ENCODE measurements around the gene GPATCH3.
A peak's percentile ranks its signal among the peaks of the same experiment; 100 is the strongest.
"Not testable (repeated sequence)": the region's sequence is repeated elsewhere in the genome, so short reads cannot be mapped to it uniquely, and the experiment has no call there.

Gene GPATCH3

DNA sequence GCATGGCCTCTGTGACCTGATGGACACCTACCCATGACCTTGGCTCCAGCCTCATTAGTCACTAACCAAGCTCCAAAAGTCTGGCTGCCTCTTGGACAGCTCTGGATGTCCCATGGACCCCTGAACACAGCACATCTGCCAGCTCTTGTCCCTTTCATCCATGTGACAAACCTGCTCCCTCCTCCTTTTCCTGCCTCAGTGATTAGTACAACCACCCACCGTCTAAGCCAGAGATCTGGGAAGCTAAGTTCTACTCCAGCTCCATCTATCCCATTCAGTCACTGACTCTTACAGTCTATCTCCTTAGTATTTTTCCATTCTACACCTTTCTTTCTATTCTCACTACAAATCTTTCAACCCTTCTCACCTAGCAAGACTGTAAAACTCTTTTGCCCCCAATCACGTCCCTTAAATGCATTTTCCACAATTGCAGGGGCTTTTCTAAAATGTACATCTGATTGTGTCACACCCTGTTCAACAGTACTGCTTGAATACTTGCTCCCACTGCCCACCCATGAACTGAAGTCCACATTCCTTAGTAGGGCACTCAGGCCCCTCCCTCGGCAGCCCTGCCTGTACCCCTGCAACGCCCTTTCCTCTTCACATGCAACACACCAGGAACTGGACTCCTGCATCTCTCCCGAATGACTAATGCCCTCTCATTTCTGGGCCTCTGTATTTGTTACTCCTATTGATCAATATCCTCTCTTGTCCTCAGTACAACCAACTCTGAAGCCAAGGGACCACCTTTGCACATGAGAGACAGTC is 17.4 kb downstream of the GPATCH3 start:
- TF ChIP-seq, protein P1, sequence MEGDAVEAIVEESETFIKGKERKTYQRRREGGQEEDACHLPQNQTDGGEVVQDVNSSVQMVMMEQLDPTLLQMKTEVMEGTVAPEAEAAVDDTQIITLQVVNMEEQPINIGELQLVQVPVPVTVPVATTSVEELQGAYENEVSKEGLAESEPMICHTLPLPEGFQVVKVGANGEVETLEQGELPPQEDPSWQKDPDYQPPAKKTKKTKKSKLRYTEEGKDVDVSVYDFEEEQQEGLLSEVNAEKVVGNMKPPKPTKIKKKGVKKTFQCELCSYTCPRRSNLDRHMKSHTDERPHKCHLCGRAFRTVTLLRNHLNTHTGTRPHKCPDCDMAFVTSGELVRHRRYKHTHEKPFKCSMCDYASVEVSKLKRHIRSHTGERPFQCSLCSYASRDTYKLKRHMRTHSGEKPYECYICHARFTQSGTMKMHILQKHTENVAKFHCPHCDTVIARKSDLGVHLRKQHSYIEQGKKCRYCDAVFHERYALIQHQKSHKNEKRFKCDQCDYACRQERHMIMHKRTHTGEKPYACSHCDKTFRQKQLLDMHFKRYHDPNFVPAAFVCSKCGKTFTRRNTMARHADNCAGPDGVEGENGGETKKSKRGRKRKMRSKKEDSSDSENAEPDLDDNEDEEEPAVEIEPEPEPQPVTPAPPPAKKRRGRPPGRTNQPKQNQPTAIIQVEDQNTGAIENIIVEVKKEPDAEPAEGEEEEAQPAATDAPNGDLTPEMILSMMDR (IDR thresholded peaks at IDR 0.05; ENCODE audit: low read depth, low read length): no peak
- no peak for DNase-seq (ENCODE audit: extremely low read depth, low read depth)

DNA sequence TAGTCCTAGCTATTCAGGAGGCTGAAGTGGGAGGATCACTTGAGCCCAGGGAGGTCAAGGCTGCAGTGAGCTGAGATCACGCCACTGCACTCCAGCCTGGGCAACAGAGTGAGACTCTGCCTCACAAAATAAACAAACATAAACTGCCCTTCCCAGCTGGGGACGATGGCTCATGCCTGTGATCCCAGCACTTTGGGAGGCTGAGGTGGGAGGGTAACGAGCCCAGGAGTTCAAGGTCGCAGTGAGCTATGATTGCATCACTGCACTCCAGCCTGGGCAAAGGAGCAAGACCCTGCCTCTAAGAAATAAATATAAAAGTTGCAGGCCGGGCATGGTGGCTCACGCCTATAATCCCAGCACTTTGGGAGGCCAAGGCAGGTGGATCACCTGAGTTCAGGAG is 18.7 kb downstream of the GPATCH3 start:
- not testable (repeated sequence) for DNase-seq (ENCODE audit: extremely low read depth, low read depth)

DNA sequence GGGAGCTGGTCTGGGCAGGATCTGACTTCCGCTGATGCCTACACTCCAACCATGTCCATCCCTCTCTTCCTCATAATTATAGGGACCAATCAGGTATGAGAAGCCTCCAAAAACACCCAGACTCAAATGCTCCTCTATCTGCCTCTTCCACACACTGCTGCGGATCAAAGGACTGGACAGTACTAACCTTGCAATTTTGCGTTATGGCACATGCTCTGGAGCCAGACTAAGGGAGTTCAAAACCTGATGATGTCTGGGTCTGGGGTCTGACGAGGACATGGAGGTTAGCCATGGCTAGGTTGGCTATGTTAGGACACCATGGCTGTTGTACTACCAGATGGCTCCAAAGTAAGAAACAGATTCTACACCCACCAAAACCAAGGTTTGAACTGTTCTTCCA is 20.5 kb downstream of the GPATCH3 start:
- TF ChIP-seq, protein P1 (IDR thresholded peaks at IDR 0.05; ENCODE audit: low read depth, low read length): no peak
- DNase-seq (ENCODE audit: extremely low read depth, low read depth): no peak

DNA sequence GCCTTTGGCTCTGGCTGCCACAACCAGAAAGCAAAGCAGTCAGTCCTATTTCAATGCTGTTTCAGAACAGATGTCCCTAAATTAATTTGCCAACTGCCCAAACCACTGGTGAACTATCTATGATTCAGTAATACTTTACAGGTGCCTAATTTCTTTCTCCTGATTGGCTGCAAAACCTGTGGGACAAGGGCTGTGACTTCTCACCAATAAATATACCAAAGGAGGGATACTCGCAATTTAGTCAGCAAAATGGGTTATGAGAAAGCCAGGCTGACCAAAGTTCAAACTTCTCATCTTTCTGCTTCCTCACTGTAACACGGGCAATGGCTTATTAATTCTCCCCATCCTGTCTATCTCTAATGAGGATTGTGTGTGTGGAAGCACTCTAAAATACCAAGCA is 22.9 kb downstream of the GPATCH3 start:
- TF ChIP-seq, protein P1 (IDR thresholded peaks at IDR 0.05; ENCODE audit: low read depth, low read length): no peak
- DNase-seq (ENCODE audit: extremely low read depth, low read depth): no peak

DNA sequence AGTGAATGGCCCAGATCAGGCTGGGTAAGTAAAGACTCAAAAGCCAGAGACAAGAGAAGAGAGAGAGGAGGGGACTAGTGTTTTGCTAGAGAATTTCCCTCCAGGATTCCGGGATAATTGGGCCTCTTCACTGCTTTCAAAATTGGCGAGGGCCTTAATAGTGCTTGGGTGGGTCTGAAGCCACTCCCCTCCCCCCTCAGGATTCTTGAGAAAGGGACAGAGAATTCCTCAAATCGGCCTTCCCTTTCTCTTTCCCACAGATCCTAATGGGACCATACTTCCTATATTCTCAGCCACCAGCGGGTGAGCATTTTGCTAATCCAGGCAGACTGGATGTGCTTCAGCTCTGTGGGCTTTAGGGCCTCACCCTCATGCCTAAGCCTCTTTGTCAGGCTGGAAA is 25.4 kb downstream of the GPATCH3 start:
- TF ChIP-seq, protein P1 (IDR thresholded peaks at IDR 0.05; ENCODE audit: low read depth, low read length): no peak

DNA sequence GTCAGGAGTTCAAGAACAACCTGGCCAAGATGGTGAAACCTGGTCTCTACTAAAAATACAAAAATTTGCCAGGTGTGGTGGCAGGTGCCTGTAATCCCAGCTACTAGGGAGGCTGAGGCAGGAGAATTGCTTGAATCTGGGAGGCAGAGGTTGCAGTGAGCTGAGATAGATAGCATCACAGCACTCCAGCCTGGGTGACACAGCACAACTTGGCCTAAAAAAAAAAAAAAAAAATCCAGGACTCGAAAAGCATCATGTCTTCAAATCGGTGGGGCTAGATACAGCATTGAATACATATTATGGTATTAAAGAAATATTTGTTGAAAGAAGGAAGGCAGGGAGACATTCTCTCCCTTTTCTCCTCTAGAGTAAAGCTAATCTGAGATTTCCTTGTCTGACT is 27.2 kb downstream of the GPATCH3 start:
- DNase-seq (ENCODE audit: extremely low read depth, low read depth): not testable (repeated sequence)

More for the DNA sequence above, 25.4 kb downstream of the GPATCH3 start:
- DNase-seq (ENCODE audit: extremely low read depth, low read depth): no peak

DNA sequence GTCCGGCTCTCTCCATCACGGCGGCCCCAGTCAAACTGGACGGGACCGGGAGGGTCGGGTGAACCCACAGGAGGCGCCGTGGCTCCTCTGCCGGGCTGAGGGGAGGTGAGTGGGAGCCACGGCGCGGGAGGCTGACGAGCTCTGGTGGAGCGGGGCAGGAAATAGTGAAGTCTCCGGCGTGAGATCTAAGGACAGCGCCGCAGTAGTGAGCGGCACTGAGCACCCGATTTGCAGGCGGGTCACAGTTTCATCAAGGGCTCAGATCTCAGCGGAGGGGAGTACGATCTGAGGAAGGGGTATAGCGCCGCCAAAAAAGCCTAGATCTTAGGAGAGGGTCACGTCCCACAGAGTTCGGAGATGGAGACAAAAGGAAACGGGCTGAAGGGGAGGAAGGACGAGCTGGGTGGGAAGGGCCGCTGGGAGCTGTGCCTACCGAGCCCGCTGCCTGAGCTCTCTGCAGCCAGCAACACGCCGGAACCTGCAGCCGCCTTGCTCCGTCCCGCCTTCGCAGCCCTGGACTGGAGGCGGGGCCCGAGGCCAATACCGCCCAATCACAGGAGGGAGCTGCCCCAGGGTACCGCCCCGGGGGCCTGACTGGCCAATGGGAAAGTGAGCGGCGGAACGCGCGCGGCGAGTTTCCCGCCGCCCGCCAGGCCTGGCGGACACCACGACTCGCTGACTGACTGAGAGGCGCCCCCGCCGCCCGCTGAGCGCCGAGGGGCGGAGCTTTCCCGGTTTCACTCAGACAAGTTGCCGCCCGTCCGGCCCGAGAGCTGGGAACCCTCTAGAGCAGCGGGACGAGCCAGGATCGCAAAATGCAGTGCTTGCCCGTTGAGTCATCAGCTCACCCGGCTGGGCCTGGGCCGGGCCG is 35.4 kb downstream of the GPATCH3 start:
- TF ChIP-seq, protein P1 (IDR thresholded peaks at IDR 0.05; ENCODE audit: low read depth, low read length): no peak; the same call in none of the 2 replicates
- DNase-seq (ENCODE audit: extremely low read depth, low read depth): peak; percentile 97

DNA sequence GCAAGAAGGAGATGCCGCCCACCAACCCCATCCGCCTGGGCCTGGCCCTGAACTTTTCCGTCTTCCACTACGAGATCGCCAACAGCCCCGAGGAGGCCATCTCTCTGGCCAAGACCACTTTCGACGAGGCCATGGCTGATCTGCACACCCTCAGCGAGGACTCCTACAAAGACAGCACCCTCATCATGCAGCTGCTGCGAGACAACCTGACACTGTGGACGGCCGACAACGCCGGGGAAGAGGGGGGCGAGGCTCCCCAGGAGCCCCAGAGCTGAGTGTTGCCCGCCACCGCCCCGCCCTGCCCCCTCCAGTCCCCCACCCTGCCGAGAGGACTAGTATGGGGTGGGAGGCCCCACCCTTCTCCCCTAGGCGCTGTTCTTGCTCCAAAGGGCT is 36.6 kb downstream of the GPATCH3 start:
- DNase-seq (ENCODE audit: extremely low read depth, low read depth): no peak
- TF ChIP-seq, protein P1 (IDR thresholded peaks at IDR 0.05; ENCODE audit: low read depth, low read length): no peak
